ENCODE data around the gene FMN1.

FMN1 gene

DNA sequence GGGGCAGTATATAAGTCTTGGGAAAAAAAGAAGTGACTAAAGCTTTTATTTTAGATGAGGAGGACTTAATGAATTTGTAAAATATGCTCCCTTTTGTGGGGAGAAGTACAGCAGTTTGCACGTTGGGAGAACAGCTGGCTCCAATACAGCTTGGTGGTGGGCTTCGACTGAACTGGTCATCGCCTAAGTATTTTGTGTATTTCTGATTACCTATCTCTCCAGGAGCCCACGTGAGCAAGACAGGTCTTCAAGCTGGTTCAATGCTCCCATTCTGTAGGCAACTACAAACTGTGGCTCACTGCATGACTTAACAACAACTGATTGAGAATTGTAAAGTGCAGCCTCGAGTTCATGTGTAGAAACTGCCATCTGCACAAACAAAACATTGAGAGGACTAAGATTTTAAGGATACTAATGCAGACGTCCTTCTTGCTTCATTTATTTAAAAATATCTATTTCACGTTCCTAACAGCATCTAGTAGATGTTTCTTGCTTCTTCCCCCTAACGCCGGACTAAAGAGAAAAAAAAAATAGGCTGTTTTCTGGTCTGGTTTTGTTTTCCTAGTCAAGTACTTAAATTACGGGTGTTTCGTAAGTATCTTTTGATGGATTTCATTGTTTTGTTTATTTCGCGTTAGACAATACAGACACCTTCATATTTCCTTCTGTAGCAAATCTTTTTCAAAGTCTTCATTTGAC is 478.1 kb downstream of the FMN1 start:
- DNase-seq: no peak

Data from activated CD4-positive, CD25-positive, alpha-beta regulatory T cell treated with anti-CD3 and anti-CD28 coated beads, Interleukin-2, amount 50 U/mL, for 72 hours (primary cell).